ENCODE measurements around the gene PHYH.
"Not testable (repeated sequence)": the region's sequence is repeated elsewhere in the genome, so short reads cannot be mapped to it uniquely, and the experiment has no call there.

Gene PHYH

GRCh38 chr10:13270877-13271551 lies 28.9 kb downstream of the PHYH start:
- DNase-seq, result no peak

GRCh38 chr10:13268841-13269240 lies 31.0 kb downstream of the PHYH start:
- DNase-seq, result no peak

GRCh38 chr10:13268310-13268709 lies 31.6 kb downstream of the PHYH start:
- DNase-seq, result no peak

- no peak for DNase-seq
Measured at GRCh38 chr10:13263591-13263990, 36.3 kb downstream of the PHYH start.

- DNase-seq, result no peak
Measured at GRCh38 chr10:13262433-13262832, 37.4 kb downstream of the PHYH start.

GRCh38 chr10:13257621-13258140 lies 42.2 kb downstream of the PHYH start:
- DNase-seq, result no peak

- no peak for DNase-seq
Measured at GRCh38 chr10:13256627-13257026, 43.2 kb downstream of the PHYH start.

- no peak for DNase-seq
Measured at GRCh38 chr10:13253726-13254125, 46.1 kb downstream of the PHYH start.

GRCh38 chr10:13247784-13248183 lies 52.1 kb downstream of the PHYH start:
- DNase-seq, result no peak

- DNase-seq, result no peak
Measured at GRCh38 chr10:13247246-13247645, 52.6 kb downstream of the PHYH start.

- not testable (repeated sequence) for DNase-seq
Measured at GRCh38 chr10:13242260-13242659, 57.6 kb downstream of the PHYH start.

- DNase-seq, result no peak
Measured at GRCh38 chr10:13241613-13242012, 58.3 kb downstream of the PHYH start.

GRCh38 chr10:13239923-13240322 lies 59.9 kb downstream of the PHYH start:
- no peak for DNase-seq

GRCh38 chr10:13238271-13239077 lies 61.4 kb downstream of the PHYH start:
- no peak for DNase-seq

GRCh38 chr10:13236638-13237037 lies 63.2 kb downstream of the PHYH start:
- no peak for DNase-seq

GRCh38 chr10:13234736-13235135 lies 65.1 kb downstream of the PHYH start:
- not testable (repeated sequence) for DNase-seq

- DNase-seq, result no peak
Measured at GRCh38 chr10:13234172-13234571, 65.7 kb downstream of the PHYH start, which contains the start of gene UCMA. Gene UCMA, minus strand, starts transcription at chr10:13234374. Its CDS starts 116 bp downstream, at chr10:13234258.

GRCh38 chr10:13233358-13233757 lies 66.5 kb downstream of the PHYH start:
- no peak for DNase-seq

- no peak for DNase-seq
Measured at GRCh38 chr10:13231808-13232207, 68.1 kb downstream of the PHYH start.

- no peak for DNase-seq
Measured at GRCh38 chr10:13231190-13231589, 68.7 kb downstream of the PHYH start.
